T-cell (primary cell): ENCODE results near the gene UBR3. TPM values are rescaled to one million over a fixed set of nuclear protein-coding genes. Genes with fewer than 3 reads are reported as not detected.

Source experiments
- ATAC-seq, 4 experiments: fragments of 200-7000 bp in 3 of 4; fragments of 150-1000 bp in 1 of 4; cut with Tn5 transposase; replicated peaks in 1 of 4; 1 replicate in 3 of 4; 2 replicates in 1 of 4; pipeline ENCODE4 v1.10.0; 2021; ENCODE audit warnings: moderate library complexity in 3 of 4, mild to moderate bottlenecking in 2 of 4, moderate number of reproducible peaks in 1 of 4
- CTCF ChIA-PET, 2 donors: fragments of 300-600 bp; sonication (Branson Sonifier 250); formaldehyde crosslinking; loops; one replicate each; lab custom pipeline; 2022; ENCODE audit warnings: antibody characterized with exemption in 2 of 2; lab: Charles Lee
- POLR2A ChIA-PET, 2 donors: fragments of 300-600 bp; sonication (Branson Sonifier 250); formaldehyde crosslinking; loops; one replicate each; lab custom pipeline; 2022; ENCODE audit warnings: antibody characterized with exemption in 2 of 2; lab: Charles Lee
- DNase-seq, 35 experiments: peaks; one replicate each; pipeline versions ENCODE4 v3.0.0 to v3.0.0-alpha.2; 2013 to 2023
- H3K27ac ChIP-seq: one replicate; pipeline ENCODE4 v1.5.1; 2013; ENCODE audit warnings: low read length
- H3K27me3 ChIP-seq, 2 experiments: replicated peaks in 1 of 2; 1 replicate in 1 of 2; 2 replicates in 1 of 2; pipeline versions ENCODE4 v1.6.1 to v1.7.0; 2013; ENCODE audit warnings: low read length in 1 of 2, mixed read lengths in 1 of 2; ENCODE audit not compliant: control insufficient read depth in 2 of 2, insufficient read depth in 2 of 2; ENCODE audit errors: extremely low read depth in 1 of 2
- H3K36me3 ChIP-seq, 2 donors: 1 replicate in 1 of 2; 2 replicates in 1 of 2; pipeline versions ENCODE4 v1.6.1 to v1.7.0; 2013; ENCODE audit warnings: low read length in 1 of 2; ENCODE audit not compliant: control insufficient read depth in 2 of 2, insufficient read depth in 1 of 2; ENCODE audit errors: extremely low read depth in 1 of 2
- H3K4me1 ChIP-seq, 2 experiments: 1 replicate in 1 of 2; 2 replicates in 1 of 2; pipeline versions ENCODE4 v1.6.1 to v1.7.0; 2013; ENCODE audit warnings: low read length in 2 of 2, mixed read lengths in 1 of 2; ENCODE audit not compliant: insufficient read depth in 2 of 2, control insufficient read depth in 1 of 2; ENCODE audit errors: extremely low read depth in 1 of 2
- H3K4me3 ChIP-seq, 2 donors: 1 replicate in 1 of 2; 2 replicates in 1 of 2; pipeline versions ENCODE4 v1.5.1 to v1.7.0; 2013; ENCODE audit warnings: mild to moderate bottlenecking in 2 of 2, low read length in 1 of 2, moderate library complexity in 1 of 2; ENCODE audit not compliant: control insufficient read depth in 1 of 2; ENCODE audit errors: extremely low read depth in 1 of 2
- H3K9me3 ChIP-seq: 2 replicates; pipeline ENCODE4 v1.7.0; 2013
- H3K27ac Mint-ChIP-seq, 2 donors: one replicate each; pipeline ENCODE4 v1.8.0; 2020 to 2021; ENCODE audit warnings: mild to moderate bottlenecking in 2 of 2, mixed read lengths in 2 of 2
- H3K27me3 Mint-ChIP-seq, 2 donors: one replicate each; pipeline ENCODE4 v1.8.0; 2021 to 2022; ENCODE audit warnings: mixed read lengths in 2 of 2
- H3K36me3 Mint-ChIP-seq: one replicate; pipeline ENCODE4 v1.8.0; 2021; ENCODE audit warnings: mixed read lengths
- H3K4me1 Mint-ChIP-seq, 3 donors: one replicate each; pipeline ENCODE4 v1.8.0; 2020 to 2022; ENCODE audit warnings: mixed read lengths in 3 of 3, mild to moderate bottlenecking in 1 of 3
- H3K4me3 Mint-ChIP-seq, 3 donors: one replicate each; pipeline ENCODE4 v1.8.0; 2020 to 2022; ENCODE audit warnings: mild to moderate bottlenecking in 3 of 3, mixed read lengths in 3 of 3, moderate library complexity in 3 of 3
- H3K9me3 Mint-ChIP-seq, 3 donors: one replicate each; pipeline ENCODE4 v1.8.0; 2020 to 2022; ENCODE audit warnings: mixed read lengths in 3 of 3
- WGBS: methylation state at CpG from one replicate; pipeline ENCODE4 v1.1.5; 2013; ENCODE audit warnings: missing lambda C conversion rate; ENCODE audit not compliant: insufficient coverage; 5-methylcytosine and 5-hydroxymethylcytosine counted together
- total RNA-seq, 35 experiments: library from RNA in 6 of 35; stranded (reverse) in 6 of 35; fragments of 120-200 nt in 1 of 35; gene quantifications; one replicate each; pipeline versions ENCODE4 v1.2.1 to v1.2.4 and lab custom pipeline; 2013 to 2026

UBR3 gene
- total RNA-seq, 5 donors from 2014 or later (not counting 1 experiment from before 2014, with no cell fraction given) = 28.6 to 49.9 (median 31.3) TPM

- Mint-ChIP-seq H3K27ac (no peak overlapping the region), H3K36me3 (peaks cover 64% of the 10 kb centered on the region), H3K9me3 (peaks cover 0 to 3% (median 0%) of the 10 kb centered on the region in 3 donors), H3K4me1 (no peaks in the 10 kb centered on the region), H3K4me3 (no peak overlapping the region), H3K27me3 (no peaks in the 10 kb centered on the region)
- DNase-seq (no peak), ATAC-seq (no peak)
- ChIA-PET POLR2A (no interaction called here), CTCF (no interaction called here)
- H3K4me3 ChIP-seq = no peak overlapping the region
- H3K4me1 ChIP-seq = no peaks in the 10 kb centered on the region
- WGBS = no CpG with 5 or more reads among the region's 1 CpG
- H3K9me3 ChIP-seq = no peaks in the 10 kb centered on the region
- no peak overlapping the region for H3K27ac ChIP-seq
- no peaks in the 10 kb centered on the region for H3K27me3 ChIP-seq
- peaks cover 0 to 8% of the 10 kb centered on the region in 2 donors for H3K36me3 ChIP-seq
Observed at GRCh38 chr2:170031288-170031687, 204.0 kb downstream of the UBR3 start.

GRCh38 chr2:170034596-170034995, 207.3 kb downstream of the UBR3 start:
- H3K27ac Mint-ChIP-seq = no peak overlapping the region
- no CpG with 5 or more reads among the region's 4 CpGs for WGBS
- Histone ChIP-seq H3K27me3 (no peaks in the 10 kb centered on the region), H3K4me3 (no peak overlapping the region), H3K4me1 (no peaks in the 10 kb centered on the region), H3K27ac (no peak overlapping the region), H3K36me3 (peaks cover 0 to 5% of the 10 kb centered on the region in 2 donors), H3K9me3 (no peaks in the 10 kb centered on the region)
- no peaks in the 10 kb centered on the region for H3K4me1 Mint-ChIP-seq
- no peak for ATAC-seq
- peaks cover 54% of the 10 kb centered on the region for H3K36me3 Mint-ChIP-seq
- POLR2A ChIA-PET = no interaction called here
- H3K4me3 Mint-ChIP-seq = no peak overlapping the region
- CTCF ChIA-PET = no interaction called here
- peaks cover 0 to 3% (median 0%) of the 10 kb centered on the region in 3 donors for H3K9me3 Mint-ChIP-seq
- DNase-seq = no peak
- H3K27me3 Mint-ChIP-seq = no peaks in the 10 kb centered on the region

GRCh38 chr2:170038734-170039133, 211.5 kb downstream of the UBR3 start:
- ATAC-seq = no peak
- Mint-ChIP-seq H3K4me1 (no peaks in the 10 kb centered on the region), H3K9me3 (no peaks in the 10 kb centered on the region), H3K36me3 (peaks cover 43% of the 10 kb centered on the region), H3K4me3 (no peak overlapping the region), H3K27me3 (no peaks in the 10 kb centered on the region), H3K27ac (no peak overlapping the region)
- DNase-seq = no peak
- Histone ChIP-seq H3K36me3 (peaks cover 0 to 8% of the 10 kb centered on the region in 2 donors), H3K4me3 (no peak overlapping the region), H3K27ac (no peak overlapping the region), H3K9me3 (no peaks in the 10 kb centered on the region), H3K4me1 (no peaks in the 10 kb centered on the region), H3K27me3 (no peaks in the 10 kb centered on the region)
- 100% methylated on average over 2 of the region's 4 CpGs for WGBS
- ChIA-PET POLR2A (no interaction called here), CTCF (interaction anchor here in 1 of 2 donors (0.6 kb wide), 1 partner anchor 641 kb away, joined by 3 read pairs; no protein-coding TSS in a partner anchor)

GRCh38 chr2:170039401-170040172, 212.3 kb downstream of the UBR3 start:
- Histone ChIP-seq H3K4me3 (no peak overlapping the region), H3K36me3 (peaks cover 0 to 8% of the 10 kb centered on the region in 2 donors), H3K4me1 (no peaks in the 10 kb centered on the region), H3K27ac (no peak overlapping the region), H3K9me3 (no peaks in the 10 kb centered on the region), H3K27me3 (no peaks in the 10 kb centered on the region)
- no peak for ATAC-seq
- ChIA-PET POLR2A (no interaction called here), CTCF (no interaction called here)
- Mint-ChIP-seq H3K4me3 (no peak overlapping the region), H3K27me3 (no peaks in the 10 kb centered on the region), H3K9me3 (no peaks in the 10 kb centered on the region), H3K4me1 (no peaks in the 10 kb centered on the region), H3K36me3 (peaks cover 39% of the 10 kb centered on the region), H3K27ac (no peak overlapping the region)
- no CpG with 5 or more reads among the region's 2 CpGs for WGBS
- no peak for DNase-seq

GRCh38 chr2:170044751-170045478, 217.7 kb downstream of the UBR3 start:
- Histone ChIP-seq H3K36me3 (peaks cover 0 to 8% of the 10 kb centered on the region in 2 donors), H3K4me3 (no peak overlapping the region), H3K27ac (no peak overlapping the region), H3K27me3 (no peaks in the 10 kb centered on the region), H3K4me1 (no peaks in the 10 kb centered on the region), H3K9me3 (no peaks in the 10 kb centered on the region)
- DNase-seq (no peak), ATAC-seq (no peak)
- Mint-ChIP-seq H3K27ac (no peak overlapping the region), H3K9me3 (no peaks in the 10 kb centered on the region), H3K4me3 (no peak overlapping the region), H3K36me3 (peaks cover 49% of the 10 kb centered on the region), H3K4me1 (no peaks in the 10 kb centered on the region), H3K27me3 (no peaks in the 10 kb centered on the region)
- ChIA-PET CTCF (interaction anchor here in 1 of 2 donors (0.7 kb wide), 1 partner anchor 22 kb away, joined by 3 read pairs; no protein-coding TSS in a partner anchor), POLR2A (no interaction called here)
- WGBS = no CpG with 5 or more reads among the region's 3 CpGs

GRCh38 chr2:170047331-170048065, 220.2 kb downstream of the UBR3 start:
- peaks cover 55% of the 10 kb centered on the region for H3K36me3 Mint-ChIP-seq
- CTCF ChIA-PET = no interaction called here
- Histone ChIP-seq H3K36me3 (peaks cover 2% of the 10 kb centered on the region in 2 donors), H3K9me3 (no peaks in the 10 kb centered on the region), H3K4me1 (no peaks in the 10 kb centered on the region), H3K27ac (no peak overlapping the region), H3K4me3 (no peak overlapping the region), H3K27me3 (no peaks in the 10 kb centered on the region)
- POLR2A ChIA-PET = no interaction called here
- DNase-seq (no peak), ATAC-seq (no peak)
- H3K4me1 Mint-ChIP-seq = no peaks in the 10 kb centered on the region
- H3K4me3 Mint-ChIP-seq = no peak overlapping the region
- no peak overlapping the region for H3K27ac Mint-ChIP-seq
- H3K27me3 Mint-ChIP-seq = no peaks in the 10 kb centered on the region
- H3K9me3 Mint-ChIP-seq = no peaks in the 10 kb centered on the region
- WGBS = no CpG with 5 or more reads among the region's 3 CpGs
